K562 (cell line): ENCODE results near the gene CDC42SE2. TPM values are rescaled to one million over a fixed set of nuclear protein-coding genes. Genes with fewer than 3 reads are reported as not detected.
A peak's percentile ranks its signal among the peaks of the same experiment; 100 is the strongest.

ENCODE experiments used
- ATAC-seq: fragments of 200-7000 bp; cut with Tn5 transposase; 3 replicates; pipeline ENCODE4 v1.9.1; 2020; ENCODE audit warnings: moderate library complexity
- BruUV-seq: library from RNA; stranded (reverse); fragments of 400-500 nt; replicated peaks from 2 replicates; lab custom pipeline; 2021; lab: Mats Ljungman, UMichigan
- CTCF ChIA-PET: fragments of 300-600 bp; formaldehyde crosslinking; extraction: SDS; loops from one replicate; lab custom pipeline; 2021; ENCODE audit warnings: low intra/inter-chr PET ratio; lab: Yijun Ruan, JAX
- POLR2A ChIA-PET: fragments of 300-600, 350-650 bp; sonication (Branson Sonifier 250); formaldehyde crosslinking; extraction: SDS; loops from one replicate; lab custom pipeline; 2021; ENCODE audit warnings: antibody characterized with exemption, inconsistent platforms; lab: Yijun Ruan, JAX
- DNase-seq, 4 experiments: peaks; one replicate each; pipeline versions ENCODE4 v3.0.0 to v3.0.0-alpha.2; 2011 to 2018; ENCODE audit warnings: low spot score in 3 of 4, mixed read lengths in 3 of 4; ENCODE audit errors: extremely low read depth in 1 of 4
- FAIRE-seq: peaks from 2 replicates; lab custom pipeline; 2011; peaks lifted over from hg19 to GRCh38; lab: Jason Lieb, UNC
- H2AFZ ChIP-seq: 2 replicates; pipeline ENCODE4 v1.6.0; 2011; ENCODE audit warnings: low read depth, low read length, control low read depth, inconsistent platforms
- H3K27ac ChIP-seq: fragments of 200-600 bp; 3 replicates; pipeline ENCODE4 v1.8.0; 2011; ENCODE audit warnings: low read depth, mild to moderate bottlenecking, control low read depth, inconsistent platforms, low read length, moderate library complexity, mixed read lengths; ENCODE audit errors: extremely low read depth
- H3K27me3 ChIP-seq, 2 experiments: fragments of 300-600 bp in 1 of 2; 2 replicates in 1 of 2; 3 replicates in 1 of 2; pipeline versions ENCODE4 v1.6.0 to v1.8.0; 2011; ENCODE audit warnings: inconsistent platforms in 2 of 2, low read length in 2 of 2, mild to moderate bottlenecking in 1 of 2, mixed read lengths in 1 of 2, moderate library complexity in 1 of 2; ENCODE audit not compliant: control insufficient read depth in 2 of 2, insufficient read depth in 2 of 2
- H3K36me3 ChIP-seq: fragments of 300-600 bp; 3 replicates; pipeline ENCODE4 v1.8.0; 2011; ENCODE audit warnings: mild to moderate bottlenecking, low read length, inconsistent platforms; ENCODE audit not compliant: control insufficient read depth, insufficient read depth
- H3K4me1 ChIP-seq, 2 experiments: fragments of 200-600 bp in 1 of 2; replicated peaks in 1 of 2; 2 replicates in 1 of 2; 3 replicates in 1 of 2; pipeline versions ENCODE4 v1.5.1 to v1.8.0; 2011; ENCODE audit warnings: inconsistent platforms in 2 of 2, low read length in 2 of 2, mild to moderate bottlenecking in 1 of 2, mixed read lengths in 1 of 2, moderate library complexity in 1 of 2; ENCODE audit not compliant: control insufficient read depth in 2 of 2, insufficient read depth in 2 of 2
- H3K4me2 ChIP-seq: 2 replicates; pipeline ENCODE4 v1.6.1; 2011; ENCODE audit warnings: low read length, control low read depth, inconsistent platforms, mixed read lengths; ENCODE audit not compliant: insufficient read depth
- H3K4me3 ChIP-seq: fragments of 200-600 bp; sonication (generic), shearing (Covaris generic); 2 replicates; pipeline ENCODE4 v1.5.1; 2016; ENCODE audit warnings: control low read depth, inconsistent platforms
- H3K79me2 ChIP-seq: fragments of 200-600 bp; 3 replicates; pipeline ENCODE4 v1.8.0; 2011; ENCODE audit warnings: low read length, inconsistent platforms; ENCODE audit not compliant: control insufficient read depth, insufficient read depth
- H3K9ac ChIP-seq, 2 experiments: 2 replicates each; pipeline versions ENCODE4 v1.6.0 to v1.6.1; 2011; ENCODE audit warnings: low read depth in 2 of 2, low read length in 2 of 2, control low read depth in 1 of 2, inconsistent platforms in 1 of 2, mild to moderate bottlenecking in 1 of 2, mixed read lengths in 1 of 2; ENCODE audit not compliant: insufficient read depth in 1 of 2
- H3K9me1 ChIP-seq: one replicate; pipeline ENCODE4 v1.6.0; 2011; ENCODE audit warnings: inconsistent platforms, mild to moderate bottlenecking, low read length, moderate library complexity; ENCODE audit not compliant: control insufficient read depth, insufficient read depth
- H3K9me3 ChIP-seq: replicated peaks from 2 replicates; pipeline ENCODE4 v1.5.1; 2011; ENCODE audit warnings: low read depth, low read length, inconsistent platforms; ENCODE audit not compliant: control insufficient read depth, insufficient read depth
- H4K20me1 ChIP-seq: replicated peaks from 2 replicates; pipeline ENCODE4 v1.6.1; 2011; ENCODE audit warnings: low read length, inconsistent platforms, mixed read lengths; ENCODE audit not compliant: control insufficient read depth, insufficient read depth
- BCL6 ChIP-seq: fragments of 250-450 bp; sonication (Bioruptor Pico); IDR thresholded peaks from 2 replicates; pipeline ENCODE4 v1.4.0; 2020
- C11orf30 ChIP-seq: fragments of 450-650 bp; IDR thresholded peaks from 2 replicates; pipeline ENCODE4 v1.6.1; 2016; ENCODE audit warnings: low read depth, mild to moderate bottlenecking
- DMBX1 ChIP-seq: fragments of 250-450 bp; sonication (Bioruptor Pico); IDR thresholded peaks from 2 replicates; pipeline ENCODE4 v1.8.0; 2022; ENCODE audit warnings: inconsistent platforms, mild to moderate bottlenecking, moderate library complexity, borderline replicate concordance
- DPF2 ChIP-seq: fragments of 450-650 bp; IDR thresholded peaks from 2 replicates; pipeline ENCODE4 v1.6.1; 2016
- ETV6 ChIP-seq, 3 experiments: fragments of 150-350 bp in 1 of 3; sonication (generic) in 1 of 3; formaldehyde crosslinking in 1 of 3; IDR thresholded peaks; 2 replicates each; pipeline versions ENCODE4 v1.6.1 to v1.8.0; 2014 to 2022; ENCODE audit warnings: borderline replicate concordance in 2 of 3, low read depth in 2 of 3, antibody characterized with exemption in 1 of 3, low read length in 1 of 3, mild to moderate bottlenecking in 1 of 3, missing genetic modification reagents in 1 of 3
- FOXA1 ChIP-seq: fragments of 450-650 bp; IDR thresholded peaks from 2 replicates; pipeline ENCODE4 v1.6.1; 2016; ENCODE audit warnings: mild to moderate bottlenecking, borderline replicate concordance
- KAT2B ChIP-seq: IDR thresholded peaks from one replicate; pipeline ENCODE4 v1.6.1; 2012; ENCODE audit warnings: low read depth, mild to moderate bottlenecking, control low read depth, inconsistent platforms, low read length, moderate library complexity
- MAFG ChIP-seq: fragments of 450-650 bp; conservative IDR thresholded peaks from 2 replicates; pipeline ENCODE4 v1.6.1; 2016; ENCODE audit warnings: missing genetic modification characterization, missing compliant biosample characterization
- PHTF2 ChIP-seq: fragments of 250-450 bp; sonication (Bioruptor Pico); IDR thresholded peaks from 2 replicates; pipeline ENCODE4 v1.5.0; 2021; ENCODE audit warnings: mild to moderate bottlenecking
- POLR3A ChIP-seq: IDR thresholded peaks from 2 replicates; pipeline ENCODE4 v1.6.1; 2011; ENCODE audit warnings: borderline replicate concordance, mild to moderate bottlenecking, moderate library complexity; ENCODE audit not compliant: insufficient read length, insufficient read depth; ENCODE audit errors: extremely low read depth
- SPI1 ChIP-seq: IDR thresholded peaks from 2 replicates; pipeline ENCODE4 v1.6.1; 2011; ENCODE audit warnings: low read depth, low read length, control low read depth, borderline replicate concordance
- SREBF2 ChIP-seq: sonication (generic); formaldehyde crosslinking; IDR thresholded peaks from 2 replicates; pipeline ENCODE4 v1.4.0; 2020; ENCODE audit warnings: mild to moderate bottlenecking, missing genetic modification reagents
- TARDBP ChIP-seq: fragments of 450-650 bp; IDR thresholded peaks from 2 replicates; pipeline ENCODE4 v1.6.1; 2016
- ZNF133 ChIP-seq: fragments of 250-450 bp; sonication (Bioruptor Pico); IDR thresholded peaks from 2 replicates; pipeline ENCODE4 v1.4.0; 2020; ENCODE audit warnings: mild to moderate bottlenecking
- ZNF197 ChIP-seq: fragments of 200-800 bp; sonication (Bioruptor generic); IDR thresholded peaks from 2 replicates; pipeline ENCODE4 v1.6.1; 2016; ENCODE audit warnings: low read depth, missing genetic modification characterization, missing compliant biosample characterization
- ZNF316 ChIP-seq: fragments of 450-650 bp; IDR thresholded peaks from 2 replicates; pipeline ENCODE4 v1.6.1; 2016
- ZNF644 ChIP-seq: fragments of 200-800 bp; sonication (Bioruptor generic); IDR thresholded peaks from 2 replicates; pipeline ENCODE4 v1.6.1; 2016; ENCODE audit warnings: low read depth, missing genetic modification characterization, missing compliant biosample characterization
- ZNF77 ChIP-seq: fragments of 250-450 bp; sonication (Bioruptor Pico); IDR thresholded peaks from 2 replicates; pipeline ENCODE4 v1.5.0; 2020
- WGBS: fragments of 100-300 bp; shearing (Covaris generic); methylation state at CpG from one replicate; pipeline ENCODE4 v1.1.6; 2016; ENCODE audit warnings: low coverage, mixed read lengths; ENCODE audit not compliant: insufficient coverage; ENCODE audit errors: missing lambda C conversion rate; 5-methylcytosine and 5-hydroxymethylcytosine counted together
- in situ Hi-C: fragments of 300-500 bp; cut with MboI; formaldehyde crosslinking; loops from 4 replicates; pipeline ENCODE4 v1.15.0; 2018; ENCODE audit warnings: inconsistent platforms, mixed read lengths
- intact Hi-C: fragments of 100-400 bp; cut with micrococcal nuclease; formaldehyde crosslinking; loops from 2 replicates; pipeline ENCODE4 v1.14.2; 2022
- polyA plus RNA-seq, 8 experiments: library from polyadenylated mRNA; depleted of rRNA in 4 of 8; stranded (reverse) in 5 of 8; unstranded in 3 of 8; fragments of >200 nt; fragmentation: Nextera tagmentation in 2 of 8; fragmentation: Illumina TruSeq in 1 of 8; extraction: Ambion mirVana in 2 of 8; extraction: Trizol in 1 of 8; gene quantifications; 2 replicates each; pipeline versions ENCODE4 v1.2.1 to v1.2.3, GENCODE V29; 2011 to 2014; ENCODE audit warnings: inconsistent platforms in 1 of 8, missing spikeins in 1 of 8
- total RNA-seq, 7 experiments: library from RNA; depleted of rRNA in 6 of 7; stranded (reverse); fragments of >200 nt in 6 of 7; fragmentation: Illumina TruSeq in 2 of 7; extraction: Trizol in 2 of 7; gene quantifications; 2 replicates each; pipeline versions ENCODE4 v1.2.1 to v1.2.3, GENCODE V29; 2011 to 2021; ENCODE audit warnings: low replicate concordance in 1 of 7
- TF ChIP-seq, protein P1 (sequence below): fragments of 250-450 bp; sonication (Bioruptor Pico); IDR thresholded peaks from 2 replicates; pipeline ENCODE4 v1.5.0; 2021; ENCODE audit warnings: mild to moderate bottlenecking, borderline replicate concordance
- TF ChIP-seq, protein P2 (sequence below): fragments of 450-650 bp; formaldehyde crosslinking; IDR thresholded peaks from 2 replicates; pipeline ENCODE4 v1.4.0; 2020; ENCODE audit warnings: mild to moderate bottlenecking, mixed read lengths

Gene CDC42SE2
- total and polyA plus RNA-seq, 9 of the 15 experiments (the other 6 are each of a cell fraction or from before 2014, with no cell fraction given): 24.8 to 44.3 (median 32.7) TPM

DNA sequence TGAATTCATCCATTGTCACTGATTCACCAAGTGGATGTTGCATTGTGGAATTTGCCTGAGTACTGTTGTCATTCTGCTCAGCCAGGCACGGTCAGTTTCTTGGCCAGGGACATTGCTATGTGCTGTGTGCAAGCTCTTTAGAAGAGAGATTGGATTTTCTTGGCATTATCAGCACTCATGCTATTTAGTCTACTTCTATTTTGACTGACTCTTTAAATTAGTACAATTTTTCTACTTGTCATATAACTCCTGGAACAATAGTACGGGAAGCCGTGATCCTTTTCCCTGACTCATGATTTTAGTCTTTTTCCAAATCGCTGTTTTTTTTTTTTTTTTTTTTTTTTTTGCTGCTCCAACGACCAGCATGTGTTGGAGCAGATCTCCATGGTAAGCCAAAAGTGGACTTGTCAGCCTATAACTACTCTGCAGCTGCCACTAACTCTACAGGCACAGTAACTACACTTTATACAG is 129.7 kb downstream of the CDC42SE2 start (continued):
- TF ChIP-seq C11orf30 (0 out of 2 replicates have a peak, but pooled peaks have one; percentile 11), ZNF316 (peak; percentile 65), ZNF133 (CRISPR knock-in tag) (no peak), ZNF644 (no peak), MAFG (0 out of 2 replicates have a peak, but pooled peaks have one; percentile 10), TARDBP (no peak), DPF2 (no peak), ZNF197 (CRISPR knock-in tag) (no peak), DMBX1 (CRISPR knock-in tag) (no peak)

DNA sequence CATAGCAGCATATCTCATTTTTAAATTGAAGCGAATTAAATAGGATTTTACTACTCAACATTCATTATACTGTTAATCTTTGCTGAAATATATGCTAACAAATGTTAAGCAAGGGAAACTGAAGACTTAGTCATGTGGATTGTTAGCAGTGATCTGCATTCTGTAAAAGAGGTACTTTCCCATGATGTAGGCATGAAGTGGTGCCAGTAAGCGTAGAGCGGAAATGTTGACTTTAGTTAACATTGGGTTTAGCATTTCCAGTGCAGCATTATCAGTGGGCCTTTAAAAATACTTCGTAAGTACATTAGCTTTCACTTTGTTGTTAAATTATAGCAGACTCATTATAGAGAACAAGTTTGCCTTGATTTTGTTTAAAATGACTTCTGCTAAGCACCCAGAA is 130.3 kb downstream of the CDC42SE2 start:
- intact Hi-C loops (no loop called here), in situ Hi-C loops (loop anchor here (25.0 kb wide), 1 partner anchor 507 kb away; no protein-coding TSS in a partner anchor)
- Histone ChIP-seq H3K27me3 (no peaks in the 10 kb centered on the region), H2AFZ (no peak overlapping the region), H3K4me1 (no peaks in the 10 kb centered on the region), H4K20me1 (no peaks in the 10 kb centered on the region), H3K79me2 (no peaks in the 10 kb centered on the region), H3K9me1 (no peaks in the 10 kb centered on the region), H3K9me3 (no peaks in the 10 kb centered on the region), H3K4me3 (no peak overlapping the region), H3K27ac (no peak overlapping the region), H3K36me3 (peaks cover 87% of the 10 kb centered on the region), H3K9ac (no peak overlapping the region), H3K4me2 (no peak overlapping the region)
- FAIRE-seq (no peak), DNase-seq (no peak), ATAC-seq (no peak)
- ChIA-PET POLR2A (interaction anchor here (4.5 kb wide), 1 partner anchor 13 kb away, joined by 21 read pairs; no protein-coding TSS in a partner anchor), CTCF (no interaction called here)
- 96% methylated on average over 4 of the region's 4 CpGs for WGBS
- no TSS peak for BruUV-seq
- TF ChIP-seq SPI1 (no peak), SREBF2 (CRISPR knock-in tag) (no peak), ZNF77 (CRISPR knock-in tag) (no peak), PHTF2 (no peak), ETV6 (IDR thresholded peaks at IDR 0.05; ENCODE audit: borderline replicate concordance in 1 of 2, low read depth in 2 of 2, low read length in 1 of 2) (no peak), ETV6 (CRISPR knock-in tag; IDR thresholded peaks at IDR 0.05; ENCODE audit: borderline replicate concordance) (no peak), KAT2B (no peak), POLR3A (no peak), BCL6 (CRISPR knock-in tag) (no peak), FOXA1 (no peak)
- TF ChIP-seq, protein P1, sequence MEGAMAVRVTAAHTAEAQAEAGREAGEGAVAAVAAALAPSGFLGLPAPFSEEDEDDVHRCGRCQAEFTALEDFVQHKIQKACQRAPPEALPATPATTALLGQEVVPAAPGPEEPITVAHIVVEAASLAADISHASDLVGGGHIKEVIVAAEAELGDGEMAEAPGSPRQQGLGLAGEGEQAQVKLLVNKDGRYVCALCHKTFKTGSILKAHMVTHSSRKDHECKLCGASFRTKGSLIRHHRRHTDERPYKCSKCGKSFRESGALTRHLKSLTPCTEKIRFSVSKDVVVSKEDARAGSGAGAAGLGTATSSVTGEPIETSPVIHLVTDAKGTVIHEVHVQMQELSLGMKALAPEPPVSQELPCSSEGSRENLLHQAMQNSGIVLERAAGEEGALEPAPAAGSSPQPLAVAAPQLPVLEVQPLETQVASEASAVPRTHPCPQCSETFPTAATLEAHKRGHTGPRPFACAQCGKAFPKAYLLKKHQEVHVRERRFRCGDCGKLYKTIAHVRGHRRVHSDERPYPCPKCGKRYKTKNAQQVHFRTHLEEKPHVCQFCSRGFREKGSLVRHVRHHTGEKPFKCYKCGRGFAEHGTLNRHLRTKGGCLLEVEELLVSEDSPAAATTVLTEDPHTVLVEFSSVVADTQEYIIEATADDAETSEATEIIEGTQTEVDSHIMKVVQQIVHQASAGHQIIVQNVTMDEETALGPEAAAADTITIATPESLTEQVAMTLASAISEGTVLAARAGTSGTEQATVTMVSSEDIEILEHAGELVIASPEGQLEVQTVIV (CRISPR knock-in tag): no peak
- TF ChIP-seq, protein P2, sequence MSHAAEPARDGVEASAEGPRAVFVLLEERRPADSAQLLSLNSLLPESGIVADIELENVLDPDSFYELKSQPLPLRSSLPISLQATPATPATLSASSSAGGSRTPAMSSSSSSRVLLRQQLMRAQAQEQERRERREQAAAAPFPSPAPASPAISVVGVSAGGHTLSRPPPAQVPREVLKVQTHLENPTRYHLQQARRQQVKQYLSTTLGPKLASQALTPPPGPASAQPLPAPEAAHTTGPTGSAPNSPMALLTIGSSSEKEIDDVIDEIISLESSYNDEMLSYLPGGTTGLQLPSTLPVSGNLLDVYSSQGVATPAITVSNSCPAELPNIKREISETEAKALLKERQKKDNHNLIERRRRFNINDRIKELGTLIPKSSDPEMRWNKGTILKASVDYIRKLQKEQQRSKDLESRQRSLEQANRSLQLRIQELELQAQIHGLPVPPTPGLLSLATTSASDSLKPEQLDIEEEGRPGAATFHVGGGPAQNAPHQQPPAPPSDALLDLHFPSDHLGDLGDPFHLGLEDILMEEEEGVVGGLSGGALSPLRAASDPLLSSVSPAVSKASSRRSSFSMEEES (CRISPR knock-in tag): no peak
